ENCODE measurements around the gene TMEM161A. TPM values are rescaled to one million over a fixed set of nuclear protein-coding genes. Genes with fewer than 3 reads are reported as not detected.
"Not testable (repeated sequence)": the region's sequence is repeated elsewhere in the genome, so short reads cannot be mapped to it uniquely, and the experiment has no call there.

TMEM161A gene
- total RNA-seq, 1 experiment from 2014 or later: 76.0 TPM

DNA sequence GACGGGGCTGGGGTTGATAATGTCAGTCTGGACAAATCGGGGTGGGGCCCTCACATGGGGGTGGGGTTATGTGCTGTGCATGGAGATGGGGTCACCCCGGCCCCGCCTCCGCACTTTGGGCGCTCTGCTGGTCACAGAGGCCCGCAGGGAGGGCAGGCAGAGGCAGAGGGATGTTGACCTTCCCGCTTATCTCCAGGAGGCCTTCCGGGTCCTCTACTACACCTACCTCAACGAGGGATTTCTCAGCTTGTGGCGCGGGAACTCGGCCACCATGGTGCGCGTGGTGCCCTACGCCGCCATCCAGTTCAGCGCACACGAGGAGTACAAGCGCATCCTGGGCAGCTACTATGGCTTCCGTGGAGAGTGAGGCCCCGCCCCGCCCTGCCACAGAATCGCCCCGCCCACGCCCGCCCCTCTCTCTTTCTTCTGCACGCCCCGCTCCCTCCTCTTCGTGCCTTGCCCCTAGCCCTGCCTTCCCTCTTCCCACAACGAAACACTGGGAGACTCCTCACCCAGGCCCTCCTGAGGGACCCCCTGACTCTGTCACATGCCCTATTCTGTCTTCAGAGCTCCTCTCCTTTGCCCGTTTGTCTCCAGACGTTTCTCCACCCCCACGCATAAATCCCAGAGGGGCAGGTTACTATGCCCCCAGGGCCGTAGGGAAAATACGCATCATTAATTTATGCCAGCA is 32.8 kb downstream of the TMEM161A start (continued):
- TF ChIP-seq SP1 (IDR thresholded peaks at IDR 0.05; ENCODE audit: low read depth): no peak; the same call in 1 of the 2 replicates
- no peak for TF ChIP-seq ZNF274 (IDR thresholded peaks at IDR 0.05; ENCODE audit: low read depth, low read length)
- peak; percentile 46; the same call in 1 of the 2 replicates for TF ChIP-seq ZFX (IDR thresholded peaks at IDR 0.05)

DNA sequence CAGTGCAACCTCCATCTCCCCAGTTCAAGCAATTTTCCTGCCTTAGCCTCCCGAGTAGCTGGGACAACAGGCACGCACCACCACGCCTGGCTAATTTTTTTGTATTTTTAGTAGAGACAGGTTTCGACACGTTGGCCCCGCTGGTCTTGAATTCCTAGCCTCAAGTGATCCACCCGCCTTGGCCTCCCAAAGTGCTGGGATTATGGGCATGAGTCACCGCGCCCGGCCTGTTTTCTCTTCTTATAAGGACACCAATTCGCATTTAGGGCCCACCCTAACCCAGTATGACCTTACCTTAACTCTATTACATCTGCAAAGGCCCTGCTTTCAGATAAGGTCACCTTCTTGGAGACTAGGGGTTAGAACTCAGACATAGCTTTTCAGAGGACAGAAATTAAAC is 35.1 kb downstream of the TMEM161A start:
- TF ChIP-seq EZH2 (IDR thresholded peaks at IDR 0.05): no peak
- TF ChIP-seq SP1 (IDR thresholded peaks at IDR 0.05; ENCODE audit: low read depth): peak; percentile 24; the same call in 1 of the 2 replicates
- peak; percentile 56 for TF ChIP-seq MAX (IDR thresholded peaks at IDR 0.05)
- no peak for TF ChIP-seq CEBPB (IDR thresholded peaks at IDR 0.05; ENCODE audit: low read depth)
- no peak for TF ChIP-seq RAD21 (IDR thresholded peaks at IDR 0.05; ENCODE audit: low read depth)
- no peak for TF ChIP-seq YY1 (IDR thresholded peaks at IDR 0.05; ENCODE audit: extremely low read depth, insufficient replicate concordance, low read depth, low read length)
- no peaks in the 10 kb centered on the region for H3K9me3 ChIP-seq (ENCODE audit: control insufficient read depth in 1 of 2, insufficient read depth in 1 of 2, low read depth in 1 of 2, low read length in 2 of 2)
- POLR2A ChIA-PET: no interaction called here
- H4K20me1 ChIP-seq (ENCODE audit: insufficient read depth): no peaks in the 10 kb centered on the region
- H3K27me3 ChIP-seq (ENCODE audit: insufficient read depth, low read length): no peaks in the 10 kb centered on the region
- CTCF ChIA-PET: no interaction called here
- no TSS peak for BruUV-seq (replicated peaks)
- no peaks in the 10 kb centered on the region for H3K36me3 ChIP-seq (ENCODE audit: control insufficient read depth in 1 of 2, insufficient read depth in 2 of 2, low read length in 2 of 2)
- H3K4me2 ChIP-seq (ENCODE audit: low read length): peak overlapping the region; percentile 70
- H3K79me2 ChIP-seq (ENCODE audit: insufficient read depth, low read length): no peaks in the 10 kb centered on the region
- no peak overlapping the region for H2AFZ ChIP-seq (ENCODE audit: low read depth, low read length, poor library complexity, severe bottlenecking)
- intact Hi-C loops (cut with micrococcal nuclease): no loop called here
- H3K9ac ChIP-seq (ENCODE audit: low read length): peak overlapping the region; percentile 61
- peaks cover 52 to 88% of the 10 kb centered on the region in 2 experiments for H3K4me1 ChIP-seq (ENCODE audit: control insufficient read depth in 1 of 2, insufficient read depth in 2 of 2, low read length in 2 of 2)
- H3K27ac ChIP-seq (ENCODE audit: low read depth, low read length): peak overlapping the region; percentile 83
- H3K9me2 ChIP-seq (ENCODE audit: insufficient read depth): no peaks in the 10 kb centered on the region
- DNase-seq (ENCODE audit: low read depth, low spot score) (peak; percentile 41), ATAC-seq (peak; percentile 17)
- peak overlapping the region in 1 of 2 experiments; percentile 19; a peak in 1 of 4 replicates for H3K4me3 ChIP-seq (replicated peaks in 1 of 2; ENCODE audit: low read depth in 1 of 2, low read length in 2 of 2)
- RAD21 ChIA-PET (ENCODE audit: low non-redundant PET in 1 of 2, low total read pairs in 2 of 2, uncharacterized antibody in 2 of 2, unreplicated experiment in 2 of 2): no interaction called here

- CTCF ChIA-PET; intact Hi-C loops (cut with micrococcal nuclease); BruUV-seq (replicated peaks): not testable (repeated sequence)
Measured at GRCh38 chr19:19102566-19102965, 35.7 kb downstream of the TMEM161A start.

More at GRCh38 chr19:19102566-19102965, 35.7 kb downstream of the TMEM161A start:
- Histone ChIP-seq H3K4me2 (ENCODE audit: low read length) (peak overlapping the region; percentile 70), H3K9ac (ENCODE audit: low read length) (0 out of 2 replicates have a peak overlapping the region, but pooled peaks have one; percentile 61), H3K27ac (ENCODE audit: low read depth, low read length) (peak overlapping the region; percentile 83), H3K4me3 (replicated peaks in 1 of 2; ENCODE audit: low read depth in 1 of 2, low read length in 2 of 2) (0 out of 4 replicates have a peak overlapping the region, but pooled peaks of 1 of the 2 experiments have one; percentile 19), H3K4me1 (ENCODE audit: control insufficient read depth in 1 of 2, insufficient read depth in 2 of 2, low read length in 2 of 2) (peaks cover 58 to 90% of the 10 kb centered on the region in 2 experiments)
- H3K9me3 ChIP-seq (ENCODE audit: control insufficient read depth in 1 of 2, insufficient read depth in 1 of 2, low read depth in 1 of 2, low read length in 2 of 2); DNase-seq (ENCODE audit: low read depth, low spot score); H2AFZ ChIP-seq (ENCODE audit: low read depth, low read length, poor library complexity, severe bottlenecking); H3K36me3 ChIP-seq (ENCODE audit: control insufficient read depth in 1 of 2, insufficient read depth in 2 of 2, low read length in 2 of 2); ATAC-seq; H3K27me3 ChIP-seq (ENCODE audit: insufficient read depth, low read length); H3K79me2 ChIP-seq (ENCODE audit: insufficient read depth, low read length); POLR2A ChIA-PET; H3K9me2 ChIP-seq (ENCODE audit: insufficient read depth); RAD21 ChIA-PET (ENCODE audit: low non-redundant PET in 1 of 2, low total read pairs in 2 of 2, uncharacterized antibody in 2 of 2, unreplicated experiment in 2 of 2); H4K20me1 ChIP-seq (ENCODE audit: insufficient read depth): not testable (repeated sequence)
